GM12878 (cell line): ENCODE data around the gene SMPD1. TPM values are rescaled to one million over a fixed set of nuclear protein-coding genes. Genes with fewer than 3 reads are reported as not detected.

Experiments used
- ATAC-seq: fragments of 200-7000 bp; cut with Tn5 transposase; 3 replicates; pipeline ENCODE4 v1.9.1; 2020; ENCODE audit warnings: mild to moderate bottlenecking, moderate library complexity
- BruUV-seq: library from RNA; stranded (reverse); fragments of 400-500 nt; replicated peaks from 2 replicates; lab custom pipeline; 2021; lab: Mats Ljungman, UMichigan
- CTCF ChIA-PET: fragments of 300-600 bp; sonication (Branson Sonifier 250); formaldehyde crosslinking; extraction: SDS; loops from one replicate; lab custom pipeline; 2021; ENCODE audit warnings: inconsistent platforms; lab: Yijun Ruan, JAX
- POLR2A ChIA-PET: fragments of 350-600 bp; formaldehyde crosslinking; extraction: SDS; loops from one replicate; lab custom pipeline; 2021; ENCODE audit warnings: inconsistent platforms; lab: Charles Lee
- RAD21 ChIA-PET: fragments of 300-600 bp; sonication (Branson Sonifier 250); formaldehyde crosslinking; loops from one replicate; lab custom pipeline; 2023; ENCODE audit warnings: antibody characterized with exemption; ENCODE audit not compliant: unreplicated experiment; lab: Charles Lee
- SMC1A ChIA-PET: fragments of 300-600 bp; sonication (Branson Sonifier 250); formaldehyde crosslinking; loops from one replicate; lab custom pipeline; 2023; ENCODE audit not compliant: unreplicated experiment, uncharacterized antibody; lab: Charles Lee
- DNase-seq: peaks from one replicate; pipeline ENCODE4 v3.0.0-alpha.2; 2011; ENCODE audit warnings: low read depth, low spot score
- FAIRE-seq: peaks from 3 replicates; lab custom pipeline; 2011; peaks lifted over from hg19 to GRCh38; lab: Jason Lieb, UNC
- H2AFZ ChIP-seq: 2 replicates; pipeline ENCODE4 v1.6.0; 2011; ENCODE audit warnings: low read depth, low read length, control low read depth; ENCODE audit not compliant: control insufficient read depth
- H3K27ac ChIP-seq: 2 replicates; pipeline ENCODE4 v1.5.1; 2011; ENCODE audit warnings: control low read depth; ENCODE audit not compliant: control insufficient read depth, insufficient read depth
- H3K27me3 ChIP-seq, 2 experiments: replicated peaks in 1 of 2; 2 replicates each; pipeline versions ENCODE4 v1.6.0 to v1.6.1; 2011; ENCODE audit warnings: low read length in 1 of 2; ENCODE audit not compliant: control insufficient read depth in 2 of 2, insufficient read depth in 2 of 2
- H3K36me3 ChIP-seq, 2 experiments: 2 replicates each; pipeline ENCODE4 v1.5.1; 2011; ENCODE audit warnings: low read length in 1 of 2; ENCODE audit not compliant: control insufficient read depth in 2 of 2, insufficient read depth in 2 of 2
- H3K4me1 ChIP-seq: 2 replicates; pipeline ENCODE4 v1.6.1; 2011; ENCODE audit warnings: mild to moderate bottlenecking, low read length, moderate library complexity, mixed read lengths; ENCODE audit not compliant: control insufficient read depth, insufficient read depth
- H3K4me2 ChIP-seq: 2 replicates; pipeline ENCODE4 v1.6.0; 2011; ENCODE audit warnings: control low read depth; ENCODE audit not compliant: control insufficient read depth, insufficient read depth
- H3K4me3 ChIP-seq: fragments of 200-600 bp; sonication (generic); 2 replicates; pipeline ENCODE4 v1.5.1; 2016
- H3K79me2 ChIP-seq: 2 replicates; pipeline ENCODE4 v1.6.0; 2011; ENCODE audit warnings: low read length; ENCODE audit not compliant: control insufficient read depth, insufficient read depth
- H3K9ac ChIP-seq: 2 replicates; pipeline ENCODE4 v1.8.0; 2011; ENCODE audit warnings: low read length, control low read depth, mixed read lengths; ENCODE audit not compliant: control insufficient read depth, insufficient read depth
- H3K9me3 ChIP-seq: replicated peaks from 3 replicates; pipeline ENCODE4 v1.5.1; 2011; ENCODE audit warnings: mild to moderate bottlenecking, low read length; ENCODE audit not compliant: control insufficient read depth, insufficient read depth
- H4K20me1 ChIP-seq: 2 replicates; pipeline ENCODE4 v1.6.0; 2011; ENCODE audit not compliant: control insufficient read depth, insufficient read depth
- ATF3 ChIP-seq: IDR thresholded peaks from 2 replicates; pipeline ENCODE4 v1.6.1; 2011; ENCODE audit warnings: low read depth, mild to moderate bottlenecking, low read length, moderate library complexity, borderline replicate concordance; ENCODE audit errors: extremely low read depth
- EED ChIP-seq: sonication (generic); IDR thresholded peaks from 2 replicates; pipeline ENCODE4 v1.6.1; 2016; ENCODE audit warnings: antibody characterized with exemption, low read depth
- FOS ChIP-seq: IDR thresholded peaks from 3 replicates; pipeline ENCODE4 v1.6.1; 2011; ENCODE audit warnings: borderline replicate concordance; ENCODE audit not compliant: insufficient read length; ENCODE audit errors: extremely low read depth
- GATAD2B ChIP-seq: fragments of 450-650 bp; conservative IDR thresholded peaks from 2 replicates; pipeline ENCODE4 v1.6.1; 2017; ENCODE audit warnings: low read depth, mild to moderate bottlenecking, moderate library complexity
- HSF1 ChIP-seq: fragments of 150-350 bp; IDR thresholded peaks from 2 replicates; pipeline ENCODE4 v1.6.1; 2014; ENCODE audit warnings: mild to moderate bottlenecking, low read depth, low read length
- MTA3 ChIP-seq: IDR thresholded peaks from 2 replicates; pipeline ENCODE4 v1.6.1; 2012; ENCODE audit warnings: low read length, inconsistent platforms, borderline replicate concordance
- NFXL1 ChIP-seq: fragments of 450-650 bp; IDR thresholded peaks from 2 replicates; pipeline ENCODE4 v1.6.1; 2017; ENCODE audit warnings: antibody characterized with exemption, mild to moderate bottlenecking, borderline replicate concordance
- NKRF ChIP-seq: fragments of 450-650 bp; conservative IDR thresholded peaks from 2 replicates; pipeline ENCODE4 v1.6.1; 2017; ENCODE audit warnings: mild to moderate bottlenecking, moderate library complexity
- NR2F1 ChIP-seq: fragments of 450-650 bp; conservative IDR thresholded peaks from 2 replicates; pipeline ENCODE4 v1.6.1; 2017; ENCODE audit warnings: mild to moderate bottlenecking
- PAX8 ChIP-seq: fragments of 450-650 bp; IDR thresholded peaks from 2 replicates; pipeline ENCODE4 v1.6.1; 2017; ENCODE audit warnings: mild to moderate bottlenecking, moderate library complexity
- POLR2AphosphoS5 ChIP-seq: IDR thresholded peaks from 2 replicates; pipeline ENCODE4 v1.6.1; 2011; ENCODE audit warnings: mild to moderate bottlenecking, low read length, inconsistent platforms
- REST ChIP-seq: IDR thresholded peaks from 2 replicates; pipeline ENCODE4 v1.6.1; 2012; ENCODE audit warnings: mild to moderate bottlenecking, low read depth, low read length
- SIN3A ChIP-seq: IDR thresholded peaks from 2 replicates; pipeline ENCODE4 v1.6.1; 2012; ENCODE audit warnings: low read depth, low read length, improper control_type of control experiment
- STAT1 ChIP-seq: fragments of 450-650 bp; conservative IDR thresholded peaks from 2 replicates; pipeline ENCODE4 v1.6.1; 2014; ENCODE audit warnings: antibody characterized with exemption, mild to moderate bottlenecking
- YBX1 ChIP-seq: fragments of 450-650 bp; IDR thresholded peaks from 2 replicates; pipeline ENCODE4 v1.6.1; 2016; ENCODE audit warnings: antibody characterized with exemption
- ZNF217 ChIP-seq: fragments of 450-650 bp; IDR thresholded peaks from 2 replicates; pipeline ENCODE4 v1.6.1; 2017; ENCODE audit warnings: antibody characterized with exemption, mild to moderate bottlenecking
- in situ Hi-C: fragments of 300-500 bp; cut with MboI; formaldehyde crosslinking; loops from 9 replicates; pipeline ENCODE4 v1.14.3; 2018; ENCODE audit warnings: mixed read lengths
- intact Hi-C: fragments of 100-400 bp; cut with micrococcal nuclease; formaldehyde crosslinking; loops from one replicate; pipeline ENCODE4 v1.14.2; 2022; ENCODE audit not compliant: unreplicated experiment
- polyA plus RNA-seq, 11 experiments: library from polyadenylated mRNA; depleted of rRNA in 4 of 11; unstranded in 6 of 11; stranded (reverse) in 5 of 11; fragments of >200 nt; fragmentation: Nextera tagmentation in 4 of 11; fragmentation: Illumina TruSeq in 1 of 11; extraction: Ambion mirVana in 4 of 11; extraction: Trizol in 1 of 11; gene quantifications; 1 replicate in 1 of 11; 2 replicates in 10 of 11; pipeline versions ENCODE4 v1.2.1 to v1.2.3, GENCODE V29; 2011 to 2016; ENCODE audit warnings: inconsistent platforms in 2 of 11, missing spikeins in 2 of 11, low read depth in 1 of 11
- total RNA-seq, 4 experiments: library from RNA; depleted of rRNA in 3 of 4; stranded (reverse); fragments of >200 nt in 3 of 4; fragmentation: Illumina TruSeq in 1 of 4; extraction: Trizol in 1 of 4; gene quantifications; 2 replicates each; pipeline versions ENCODE4 v1.2.1 to v1.2.3, GENCODE V29; 2013 to 2021

The SMPD1 gene
- total and polyA plus RNA-seq, 10 of the 15 experiments (the other 5 are each of a cell fraction or from before 2014, with no cell fraction given), result 1.4 to 13.7 (median 6.2) TPM

- POLR2A ChIA-PET, result no interaction called here
- TF ChIP-seq NKRF (no peak), FOS (no peak), EED (no peak), MTA3 (no peak), ATF3 (no peak), YBX1 (no peak), PAX8 (no peak), NR2F1 (no peak), STAT1 (no peak), POLR2AphosphoS5 (no peak), HSF1 (no peak), SIN3A (no peak), NFXL1 (no peak), ZNF217 (no peak), REST (no peak), GATAD2B (no peak)
Observed at GRCh38 chr11:6427516-6427915, 37.2 kb downstream of the SMPD1 start.

More at GRCh38 chr11:6427516-6427915, 37.2 kb downstream of the SMPD1 start:
- Histone ChIP-seq H3K27me3 (no peaks in the 10 kb centered on the region; a peak in 1 of 4 replicates), H3K79me2 (no peaks in the 10 kb centered on the region), H3K4me3 (no peak overlapping the region), H3K27ac (no peak overlapping the region), H4K20me1 (no peaks in the 10 kb centered on the region), H3K36me3 (no peaks in the 10 kb centered on the region), H3K4me1 (no peaks in the 10 kb centered on the region), H2AFZ (no peak overlapping the region), H3K9me3 (no peaks in the 10 kb centered on the region), H3K4me2 (no peak overlapping the region), H3K9ac (no peak overlapping the region)
- no peak for ATAC-seq
- DNase-seq, result no peak
- no peak for FAIRE-seq
- RAD21 ChIA-PET, result interaction anchor here (2.4 kb wide), 1 partner anchor 48 kb away, joined by 10 read pairs; no protein-coding TSS in a partner anchor
- no TSS peak for BruUV-seq
- in situ Hi-C loops, result no loop called here
- CTCF ChIA-PET, result interaction anchor here (0.9 to 2.2 kb wide), 5 partner anchors 16 to 328 kb away, joined by 3 to 11 read pairs (median 5); no protein-coding TSS in a partner anchor
- intact Hi-C loops, result no loop called here
- SMC1A ChIA-PET, result interaction anchor here (1.2 to 1.3 kb wide), 2 partner anchors 16 to 48 kb away, joined by 4 to 6 read pairs; no protein-coding TSS in a partner anchor
